A673 (cell line): ENCODE data around the gene WFDC2. TPM values are rescaled to one million over a fixed set of nuclear protein-coding genes. Genes with fewer than 3 reads are reported as not detected.

Experiments
- BruUV-seq: library from RNA; stranded (reverse); fragments of 400-500 nt; replicated peaks from 2 replicates; lab custom pipeline; 2021; lab: Mats Ljungman, UMichigan
- CTCF ChIA-PET: fragments of 300-600 bp; sonication (Branson Sonifier 250); formaldehyde crosslinking; loops from one replicate; lab custom pipeline; 2022; ENCODE audit warnings: antibody characterized with exemption; lab: Charles Lee
- POLR2A ChIA-PET: fragments of 300-600 bp; sonication (Branson Sonifier 250); formaldehyde crosslinking; loops from one replicate; lab custom pipeline; 2022; ENCODE audit warnings: antibody characterized with exemption; ENCODE audit not compliant: low non-redundant PET; lab: Charles Lee
- DNase-seq: peaks from one replicate; pipeline ENCODE4 v3.0.0-alpha.2; 2015; ENCODE audit warnings: low spot score
- H3K27ac ChIP-seq: fragments of 200-600 bp; sonication (generic); 2 replicates; pipeline ENCODE4 v1.5.1; 2016; ENCODE audit warnings: mixed run types, low read depth, mild to moderate bottlenecking, mixed read lengths, antibody characterized with exemption, low read length; ENCODE audit not compliant: poor library complexity, severe bottlenecking
- H3K27me3 ChIP-seq: fragments of 200-600 bp; sonication (generic); replicated peaks from 2 replicates; pipeline ENCODE4 v1.6.1; 2017; ENCODE audit warnings: mixed run types, low read depth, mild to moderate bottlenecking, mixed read lengths, antibody characterized with exemption, low read length; ENCODE audit not compliant: insufficient read depth, poor library complexity
- H3K36me3 ChIP-seq: fragments of 200-600 bp; sonication (generic); 2 replicates; pipeline ENCODE4 v1.6.1; 2016; ENCODE audit warnings: mixed run types, mild to moderate bottlenecking, mixed read lengths, antibody characterized with exemption, low read length; ENCODE audit not compliant: insufficient read depth, poor library complexity, severe bottlenecking
- H3K4me1 ChIP-seq: fragments of 200-600 bp; sonication (generic); 2 replicates; pipeline ENCODE4 v1.6.1; 2017; ENCODE audit warnings: mixed run types, mild to moderate bottlenecking, mixed read lengths, antibody characterized with exemption, low read length; ENCODE audit not compliant: insufficient read depth, poor library complexity, severe bottlenecking
- H3K4me3 ChIP-seq: fragments of 200-600 bp; sonication (generic); 2 replicates; pipeline ENCODE4 v1.5.1; 2016; ENCODE audit warnings: low read depth, mixed run types, mild to moderate bottlenecking, mixed read lengths, low read length; ENCODE audit not compliant: poor library complexity, severe bottlenecking
- H3K9me3 ChIP-seq: fragments of 200-600 bp; sonication (generic); 2 replicates; pipeline ENCODE4 v1.6.1; 2016; ENCODE audit warnings: mixed run types, low read depth, mild to moderate bottlenecking, mixed read lengths, antibody characterized with exemption, low read length; ENCODE audit not compliant: poor library complexity, severe bottlenecking
- CTCF ChIP-seq: fragments of 300-800, 200-600 bp; sonication (generic); conservative IDR thresholded peaks from 2 replicates; pipeline ENCODE4 v1.5.1; 2017; ENCODE audit warnings: low read depth, mild to moderate bottlenecking, antibody characterized with exemption, low read length, moderate library complexity, mixed read lengths
- EZH2 ChIP-seq: fragments of 200-600 bp; sonication (generic); IDR thresholded peaks from 2 replicates; pipeline ENCODE4 v1.6.1; 2017; ENCODE audit warnings: borderline replicate concordance, low read depth, mild to moderate bottlenecking, mixed read lengths, antibody characterized with exemption, low read length; ENCODE audit not compliant: poor library complexity, severe bottlenecking
- intact Hi-C: fragments of 100-400 bp; cut with micrococcal nuclease; formaldehyde crosslinking; loops from one replicate; pipeline ENCODE4 v1.10.0; 2022; ENCODE audit not compliant: unreplicated experiment
- total RNA-seq: library from RNA; stranded (reverse); gene quantifications from 2 replicates; pipeline ENCODE4 v1.2.3, GENCODE V29; 2021

The WFDC2 gene
- total RNA-seq, 1 experiment from 2014 or later: not detected

DNA sequence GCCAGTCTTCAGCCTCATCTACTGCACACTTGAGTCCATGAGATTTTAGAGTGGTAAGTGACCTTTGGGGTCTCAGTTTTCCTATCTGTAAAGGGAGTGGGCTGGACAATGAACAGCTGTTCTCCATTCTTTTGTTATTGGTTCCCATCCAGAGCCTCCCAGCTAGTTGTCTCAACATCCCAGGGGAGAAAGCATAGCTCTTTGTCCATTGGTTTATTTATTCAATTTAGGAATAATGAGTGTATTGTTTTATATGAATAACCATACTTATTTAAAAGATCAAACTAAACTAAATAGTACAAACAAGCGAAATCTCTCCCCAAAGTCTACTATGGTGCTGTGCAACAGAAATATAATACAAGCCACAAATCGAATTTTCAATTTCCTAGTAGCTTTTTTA lies 39.9 kb upstream of the WFDC2 start:
- intact Hi-C loops: no loop called here
- Histone ChIP-seq H3K4me3 (no peak overlapping the region), H3K9me3 (no peaks in the 10 kb centered on the region), H3K4me1 (no peaks in the 10 kb centered on the region), H3K27me3 (no peaks in the 10 kb centered on the region), H3K36me3 (peaks cover 2% of the 10 kb centered on the region), H3K27ac (no peak overlapping the region)
- TF ChIP-seq EZH2 (no peak), CTCF (no peak)
- CTCF ChIA-PET: interaction anchor here (0.5 kb wide), 1 partner anchor 25 kb away, joined by 3 read pairs; no protein-coding TSS in a partner anchor
- POLR2A ChIA-PET: no interaction called here
- no TSS peak for BruUV-seq
- DNase-seq: no peak

GRCh38 chr20:45432294-45432693 lies 37.3 kb upstream of the WFDC2 start:
- POLR2A ChIA-PET: no interaction called here
- no peaks in the 10 kb centered on the region for H3K9me3 ChIP-seq
- H3K4me1 ChIP-seq: no peaks in the 10 kb centered on the region
- DNase-seq: no peak
- H3K36me3 ChIP-seq: no peaks in the 10 kb centered on the region
- H3K4me3 ChIP-seq: no peak overlapping the region
- no peak overlapping the region for H3K27ac ChIP-seq
- TF ChIP-seq CTCF (no peak), EZH2 (no peak)
- BruUV-seq: no TSS peak
- intact Hi-C loops: no loop called here
- no peaks in the 10 kb centered on the region for H3K27me3 ChIP-seq
- CTCF ChIA-PET: no interaction called here

- Histone ChIP-seq H3K27me3 (no peaks in the 10 kb centered on the region), H3K36me3 (no peaks in the 10 kb centered on the region), H3K4me1 (no peaks in the 10 kb centered on the region), H3K9me3 (no peaks in the 10 kb centered on the region), H3K27ac (no peak overlapping the region), H3K4me3 (no peak overlapping the region)
- no peak for TF ChIP-seq CTCF
- TF ChIP-seq EZH2: no peak
- CTCF ChIA-PET: no interaction called here
- POLR2A ChIA-PET: no interaction called here
- no TSS peak for BruUV-seq
- DNase-seq: no peak
- intact Hi-C loops: no loop called here
These were observed 36.2 kb upstream of the WFDC2 start for GRCh38 chr20:45433316-45433715.
